Measurements from ENCODE around the gene IL21.

IL21 gene

GRCh38 chr4:122632396-122633143 is 11.7 kb upstream of the IL21 start:
- no peak for DNase-seq

DNA sequence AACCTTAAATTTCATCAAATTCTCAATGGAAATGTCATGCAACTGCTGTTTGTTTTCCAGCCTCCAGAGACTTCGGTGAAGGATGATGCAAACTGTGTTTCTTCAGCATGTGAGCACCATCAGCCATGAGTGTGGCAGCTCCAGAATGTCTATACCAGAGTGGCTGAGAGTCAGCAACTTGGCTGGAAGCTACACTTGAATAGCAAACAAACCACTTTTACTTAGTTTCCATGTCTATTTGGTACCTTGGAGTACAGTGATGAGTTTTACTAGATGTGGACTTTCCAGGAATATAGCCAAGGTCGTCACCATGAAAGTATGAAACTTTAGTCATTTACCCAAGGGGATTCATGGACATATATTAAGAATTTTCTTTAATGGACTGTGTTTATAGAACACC is 4.3 kb upstream of the IL21 start:
- DNase-seq, result no peak

GRCh38 chr4:122624205-122624604 is 3.3 kb upstream of the IL21 start:
- no peak for DNase-seq

- DNase-seq, result no peak
Observed at GRCh38 chr4:122623637-122624166, 2.8 kb upstream of the IL21 start.

- no peak for DNase-seq
Observed at GRCh38 chr4:122622400-122622799, 1.5 kb upstream of the IL21 start.

- DNase-seq, result no peak
Observed at GRCh38 chr4:122619611-122620010, 1.3 kb downstream of the IL21 start.

DNA sequence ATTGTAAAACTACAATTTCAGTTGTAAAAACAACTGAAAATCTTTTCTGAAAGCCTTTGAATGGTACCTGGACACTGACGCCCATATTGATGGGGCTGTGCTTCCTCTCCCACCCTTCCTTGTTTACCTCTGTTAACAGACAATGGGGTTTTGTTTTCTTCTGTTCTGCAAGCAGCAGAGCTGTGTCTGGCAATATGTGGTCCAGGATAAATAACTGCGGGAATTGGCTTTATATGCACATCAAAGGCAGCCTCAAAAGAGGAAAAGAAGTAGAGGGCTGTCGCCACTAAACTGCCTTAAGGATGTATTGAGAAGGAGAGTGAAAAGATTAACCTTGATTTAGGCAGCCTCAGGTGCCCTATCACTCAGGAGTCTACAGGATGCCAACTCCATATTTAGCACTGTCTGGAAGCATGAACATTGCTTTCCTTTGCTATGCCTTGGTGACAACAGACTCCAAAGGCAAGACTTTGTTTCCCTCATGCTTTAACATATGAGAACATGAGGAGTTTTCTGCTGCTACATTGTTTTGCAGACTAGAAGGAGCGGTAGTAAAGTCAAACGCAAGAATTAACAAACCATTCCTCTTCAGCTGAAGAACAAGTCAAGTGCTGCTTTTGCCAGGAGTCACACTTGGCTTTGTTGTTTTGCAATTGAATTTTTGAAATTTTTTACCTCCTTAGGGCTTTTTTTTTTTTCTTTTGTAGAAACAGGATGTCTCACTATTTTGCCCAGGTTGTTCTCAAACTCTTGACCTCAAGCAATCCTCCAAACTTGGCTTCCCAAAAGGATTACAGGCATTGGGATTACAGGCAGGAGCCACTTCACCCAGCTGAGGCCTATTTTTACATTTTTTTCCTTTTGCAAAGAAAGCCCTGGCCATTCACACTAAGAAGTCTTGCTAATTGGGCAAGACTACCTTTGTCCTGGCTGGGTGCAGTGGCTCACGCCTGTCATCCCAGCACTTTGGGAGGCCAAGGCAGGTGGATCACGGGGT is 3.0 kb downstream of the IL21 start:
- no peak for DNase-seq

DNA sequence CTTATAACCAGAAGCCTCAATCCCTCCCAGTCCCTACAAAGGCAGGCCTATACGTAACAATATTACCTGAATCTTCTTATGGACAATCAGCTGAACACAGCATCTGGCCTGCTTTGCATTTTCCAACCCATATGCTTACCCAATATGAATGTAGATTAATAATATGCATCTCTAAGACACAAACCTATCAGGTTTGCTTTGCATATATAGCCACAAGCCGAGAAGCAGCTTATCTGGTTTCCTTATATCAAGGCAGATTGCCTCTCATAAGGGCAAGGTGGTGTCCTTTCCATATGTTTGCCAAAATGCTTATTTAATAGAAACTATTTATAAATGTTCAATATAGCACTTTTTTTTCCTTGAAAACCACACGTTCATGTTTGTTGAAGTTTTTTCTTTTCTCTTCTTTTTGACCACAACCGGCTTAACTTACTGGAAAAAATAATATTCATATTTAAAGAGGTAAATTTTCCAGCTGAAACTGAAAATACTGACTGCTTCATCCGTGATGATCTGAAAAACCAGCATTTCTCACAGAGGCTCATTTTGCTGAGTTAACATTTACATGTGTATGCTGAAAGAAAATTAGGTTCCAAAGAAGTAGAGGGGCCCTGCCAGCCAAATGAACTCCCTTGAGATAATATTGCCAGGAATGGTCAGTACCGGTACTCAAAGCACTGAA is 3.8 kb downstream of the IL21 start:
- no peak for DNase-seq

DNA sequence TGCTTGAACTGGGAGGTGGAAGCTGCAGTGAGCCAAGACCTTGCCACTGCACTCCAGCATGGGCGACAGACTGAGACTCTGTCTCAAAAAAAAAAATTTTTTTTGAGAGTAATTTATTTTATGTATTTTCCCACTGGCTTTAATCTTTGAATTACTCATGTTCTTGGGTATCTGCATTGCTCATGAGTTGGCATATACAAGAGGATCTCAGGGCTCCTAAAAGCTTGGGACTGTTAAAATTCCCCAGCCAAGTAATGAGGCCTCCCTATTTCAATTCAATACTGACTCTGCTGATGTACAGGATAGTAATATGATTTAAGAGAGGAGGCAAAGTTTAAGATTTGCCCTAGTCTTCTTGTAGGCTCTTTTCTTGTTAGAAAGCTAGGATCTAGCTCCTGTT is 6.2 kb downstream of the IL21 start:
- no peak for DNase-seq

DNA sequence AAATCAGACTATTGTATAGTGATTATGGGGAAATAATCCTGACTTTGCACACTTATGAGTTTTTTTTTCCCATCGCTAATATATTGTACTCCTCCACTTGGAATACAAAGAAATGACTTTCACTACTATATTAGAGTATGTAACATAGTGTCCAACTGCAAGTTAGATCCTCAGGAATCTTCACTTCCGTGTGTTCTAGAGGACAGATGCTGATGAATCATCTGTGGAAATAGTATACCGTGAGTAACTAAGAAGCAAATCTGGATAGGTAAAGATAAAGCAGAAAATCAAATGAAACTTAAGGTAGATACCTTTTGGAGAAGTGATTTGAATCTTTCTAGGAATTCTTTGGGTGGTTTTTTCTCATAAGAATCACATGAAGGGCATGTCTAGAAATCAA is 8.3 kb downstream of the IL21 start:
- DNase-seq, result no peak

DNA sequence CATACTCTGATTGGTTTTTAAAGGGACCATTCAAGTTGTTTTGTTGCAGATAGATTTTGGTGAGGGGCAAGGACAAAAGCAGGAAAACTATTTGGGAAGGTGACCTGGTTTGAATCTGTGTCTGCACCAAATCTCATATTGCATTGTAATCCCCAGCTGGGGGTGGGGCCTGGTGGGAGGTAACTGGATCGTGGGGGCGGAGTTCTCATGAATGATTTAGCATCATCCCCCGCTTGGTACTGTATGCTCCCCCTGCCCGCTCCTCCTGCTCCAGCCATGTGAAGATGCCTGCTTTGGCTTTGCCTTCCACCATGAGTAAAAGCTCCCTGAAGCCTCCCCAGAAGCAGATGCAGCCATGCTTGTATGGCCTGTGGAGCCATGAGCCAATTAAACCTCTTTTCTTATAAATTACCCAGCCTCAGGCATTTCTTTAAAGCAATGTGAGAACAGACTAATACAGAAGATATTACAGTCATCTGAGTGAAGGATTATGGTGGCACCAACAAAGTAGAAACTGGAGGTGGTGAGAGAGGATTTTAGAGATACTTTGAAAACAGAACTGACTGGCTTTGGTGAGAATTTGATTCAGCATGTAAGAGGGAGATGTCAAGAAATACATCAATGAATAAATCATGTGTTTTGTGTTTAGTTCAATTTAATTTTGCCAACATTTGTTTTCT is 14.4 kb downstream of the IL21 start:
- no peak for DNase-seq

GRCh38 chr4:122604146-122604545 is 16.7 kb downstream of the IL21 start:
- no peak for DNase-seq

GRCh38 chr4:122603156-122603574 is 17.7 kb downstream of the IL21 start:
- no peak for DNase-seq

DNA sequence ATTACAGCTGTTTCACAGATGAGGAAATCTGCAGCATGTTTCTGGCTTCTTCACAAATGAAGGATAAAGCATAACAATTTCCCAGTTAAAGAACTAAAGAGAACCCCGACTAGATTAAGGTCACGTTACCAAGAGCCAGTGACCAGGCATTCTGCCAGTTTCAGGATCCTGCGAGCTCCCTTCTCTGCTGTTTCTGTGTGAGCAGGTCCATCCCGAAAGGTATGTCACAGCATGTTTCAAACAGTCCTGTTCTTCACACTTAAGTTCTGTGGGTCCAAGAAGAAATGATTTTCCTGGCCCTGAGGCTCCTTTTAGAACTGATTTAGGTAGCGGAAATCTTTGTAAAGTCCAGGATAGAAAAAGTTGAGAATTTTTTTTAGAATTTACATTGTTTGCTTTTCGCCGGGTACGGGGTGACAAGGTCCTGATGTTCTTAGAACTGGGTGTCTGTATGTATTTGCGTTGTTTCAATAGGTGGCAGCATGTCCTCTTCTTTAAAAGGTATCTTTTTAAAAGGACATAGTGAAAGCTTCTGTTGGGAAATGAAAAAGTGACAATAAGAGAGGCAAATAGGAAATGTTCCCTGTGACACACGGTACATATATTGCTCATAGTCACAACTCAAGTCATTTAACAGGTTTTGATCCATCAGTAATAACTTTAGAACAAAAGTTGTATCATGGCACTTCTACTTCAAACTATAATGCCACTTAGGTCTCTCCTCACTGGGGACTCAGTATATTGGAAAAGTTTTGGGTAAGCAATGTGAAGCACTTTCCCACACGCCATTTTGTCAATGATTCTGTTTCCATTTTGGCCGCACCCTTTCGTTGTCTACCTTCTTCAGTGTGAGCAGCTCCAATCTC is 18.4 kb downstream of the IL21 start:
- DNase-seq, result no peak

GRCh38 chr4:122591196-122591595 is 29.7 kb downstream of the IL21 start:
- no peak for DNase-seq

GRCh38 chr4:122588453-122589238 is 32.2 kb downstream of the IL21 start:
- no peak for DNase-seq

GRCh38 chr4:122584519-122584918 is 36.3 kb downstream of the IL21 start:
- DNase-seq, result no peak

- DNase-seq, result no peak
Observed at GRCh38 chr4:122583906-122584305, 37.0 kb downstream of the IL21 start.

GRCh38 chr4:122577808-122578781 is 42.8 kb downstream of the IL21 start:
- DNase-seq, result peak; percentile 53
